GM18867 (cell line): ENCODE results near the gene CHP2.
"Not testable (repeated sequence)": the region's sequence is repeated elsewhere in the genome, so short reads cannot be mapped to it uniquely, and the experiment has no call there.

Source experiments
- ATAC-seq: cut with Tn5 transposase; IDR thresholded peaks from one replicate; pipeline ENCODE4 v1.9.1; 2021; ENCODE audit warnings: mild to moderate bottlenecking, moderate library complexity; ENCODE audit not compliant: unreplicated experiment

The CHP2 gene

GRCh38 chr16:23754594-23755483 lies at the start of gene CHP2:
Gene CHP2, plus strand, starts transcription at chr16:23755026. Its CDS starts 24 bp downstream, at chr16:23755050.
- no peak for ATAC-seq

- no peak for ATAC-seq
These were observed 49.3 kb upstream of the CHP2 start for GRCh38 chr16:23705517-23705902.

- ATAC-seq: no peak
These were observed 48.4 kb upstream of the CHP2 start for GRCh38 chr16:23706439-23706838.

- no peak for ATAC-seq
These were observed 45.3 kb upstream of the CHP2 start for GRCh38 chr16:23709536-23709935.

GRCh38 chr16:23710008-23710407 lies 44.8 kb upstream of the CHP2 start:
- ATAC-seq: no peak

GRCh38 chr16:23710504-23710903 lies 44.3 kb upstream of the CHP2 start:
- no peak for ATAC-seq

GRCh38 chr16:23711785-23712184 lies 43.0 kb upstream of the CHP2 start:
- ATAC-seq: no peak

GRCh38 chr16:23712976-23713375 lies 41.9 kb upstream of the CHP2 start, which contains the start of gene ERN2:
Gene ERN2, minus strand, starts transcription at chr16:23713222. Its CDS starts 35 bp downstream, at chr16:23713187.
- no peak for ATAC-seq

- ATAC-seq: no peak
These were observed 38.3 kb upstream of the CHP2 start for GRCh38 chr16:23716484-23716883.

- ATAC-seq: not testable (repeated sequence)
These were observed 32.1 kb upstream of the CHP2 start for GRCh38 chr16:23722613-23723240.

GRCh38 chr16:23724096-23724784 lies 30.6 kb upstream of the CHP2 start:
- ATAC-seq: no peak

GRCh38 chr16:23724785-23725131 lies 30.1 kb upstream of the CHP2 start:
- no peak for ATAC-seq

GRCh38 chr16:23726710-23727109 lies 28.1 kb upstream of the CHP2 start:
- no peak for ATAC-seq

- ATAC-seq: no peak
These were observed 26.7 kb upstream of the CHP2 start for GRCh38 chr16:23728112-23728477.

GRCh38 chr16:23729503-23730424 lies 25.1 kb upstream of the CHP2 start:
- no peak for ATAC-seq

GRCh38 chr16:23734176-23734893 lies 20.5 kb upstream of the CHP2 start:
- no peak for ATAC-seq

- ATAC-seq: not testable (repeated sequence)
These were observed 17.3 kb upstream of the CHP2 start for GRCh38 chr16:23737423-23738028.

- ATAC-seq: no peak
These were observed 15.3 kb upstream of the CHP2 start for GRCh38 chr16:23739516-23739915.

- no peak for ATAC-seq
These were observed 13.0 kb upstream of the CHP2 start for GRCh38 chr16:23741675-23742303.
